Middle frontal gyrus (tissue), 1 donor: ENCODE measurements around the gene SIAH2.

Experiments used
- DNase-seq: peaks from one replicate; pipeline ENCODE4 v3.0.0-alpha.2; 2015; ENCODE audit warnings: low spot score; ENCODE audit errors: extremely low spot score

The SIAH2 gene

DNA sequence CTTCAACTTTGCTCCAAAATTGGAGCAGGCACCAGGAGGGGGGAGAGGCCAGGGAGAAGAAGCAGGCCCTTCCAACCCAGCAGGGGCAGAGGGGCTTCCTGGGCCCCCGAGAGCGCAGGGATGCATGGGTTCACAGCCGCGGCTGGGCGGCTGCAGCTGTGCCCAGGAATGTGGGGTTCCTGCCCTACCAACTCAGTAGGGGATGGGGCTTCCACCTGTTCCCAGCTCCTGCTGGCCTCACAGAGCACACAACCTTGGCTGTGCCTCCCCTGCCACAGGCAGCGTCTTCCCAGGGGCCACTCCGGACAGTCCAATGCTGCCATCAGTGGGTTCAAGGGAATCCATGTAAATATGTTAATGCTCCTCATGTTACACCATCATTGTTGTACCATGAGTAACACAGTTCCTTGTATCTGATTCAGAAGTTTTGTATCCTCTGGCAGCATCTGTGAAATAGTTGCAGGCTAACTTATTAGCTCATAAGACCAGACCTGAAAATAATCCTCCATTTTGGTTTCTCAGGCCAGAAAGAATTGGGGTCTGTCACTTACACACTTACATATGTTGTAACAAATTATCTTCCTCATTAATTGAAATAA lies 12.1 kb upstream of the SIAH2 start:
- no peak for DNase-seq

DNA sequence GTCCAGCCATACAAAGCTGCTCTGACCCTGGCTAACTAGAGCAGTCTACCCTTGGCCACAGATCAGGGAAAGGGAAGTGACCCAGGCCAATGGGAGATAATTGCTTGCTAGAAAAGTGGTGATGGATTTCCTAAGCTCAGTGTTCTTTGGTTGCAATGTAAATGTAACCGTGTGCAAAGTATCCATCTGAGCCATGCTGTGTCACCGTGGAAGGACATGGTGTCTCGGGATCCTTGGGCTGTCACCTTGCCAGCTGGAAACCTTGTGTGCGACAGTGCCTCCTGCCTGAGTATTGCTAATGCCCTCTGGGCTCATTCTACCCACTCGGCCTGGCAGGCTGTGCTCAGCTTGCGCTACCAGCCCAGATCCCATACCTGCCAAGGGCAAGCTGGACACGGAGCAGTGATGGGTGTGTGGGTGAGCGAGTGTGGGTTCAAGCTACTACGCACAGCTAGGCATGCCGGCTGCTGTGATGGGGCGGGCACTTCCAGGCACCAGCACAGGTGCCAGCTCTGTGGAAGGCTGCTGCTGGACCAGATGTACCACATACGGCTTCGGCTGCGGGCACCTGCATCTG lies 10.7 kb upstream of the SIAH2 start:
- DNase-seq: no peak

GRCh38 chr3:150771600-150771999 lies 8.6 kb upstream of the SIAH2 start:
- no peak for DNase-seq

GRCh38 chr3:150770681-150771080 lies 7.7 kb upstream of the SIAH2 start:
- no peak for DNase-seq

DNA sequence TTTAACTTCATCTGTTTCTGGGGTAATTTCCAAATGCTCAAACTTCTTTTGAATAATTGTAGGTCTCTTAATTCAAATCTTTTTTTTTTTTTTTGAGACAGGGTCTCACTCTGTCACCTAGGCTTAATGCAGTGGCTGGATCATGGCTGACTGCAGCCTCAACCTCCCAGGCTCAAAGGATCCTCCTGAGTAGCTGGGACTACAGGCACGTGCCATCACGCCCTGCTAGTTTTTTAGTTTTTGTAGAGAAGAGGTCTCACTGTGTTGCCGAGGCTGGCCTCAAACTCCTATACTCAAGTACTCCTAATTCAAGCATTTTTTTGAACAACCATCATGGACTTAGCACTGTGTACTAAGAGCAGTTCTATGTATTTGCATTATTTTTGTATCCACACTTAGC lies 3.8 kb upstream of the SIAH2 start:
- DNase-seq: no peak

- no peak for DNase-seq
These were observed 3.2 kb upstream of the SIAH2 start for GRCh38 chr3:150765949-150766720.

- DNase-seq: no peak
These were observed 2.0 kb upstream of the SIAH2 start for GRCh38 chr3:150764967-150765366.

GRCh38 chr3:150764566-150764965 lies 1.6 kb upstream of the SIAH2 start:
- no peak for DNase-seq

DNA sequence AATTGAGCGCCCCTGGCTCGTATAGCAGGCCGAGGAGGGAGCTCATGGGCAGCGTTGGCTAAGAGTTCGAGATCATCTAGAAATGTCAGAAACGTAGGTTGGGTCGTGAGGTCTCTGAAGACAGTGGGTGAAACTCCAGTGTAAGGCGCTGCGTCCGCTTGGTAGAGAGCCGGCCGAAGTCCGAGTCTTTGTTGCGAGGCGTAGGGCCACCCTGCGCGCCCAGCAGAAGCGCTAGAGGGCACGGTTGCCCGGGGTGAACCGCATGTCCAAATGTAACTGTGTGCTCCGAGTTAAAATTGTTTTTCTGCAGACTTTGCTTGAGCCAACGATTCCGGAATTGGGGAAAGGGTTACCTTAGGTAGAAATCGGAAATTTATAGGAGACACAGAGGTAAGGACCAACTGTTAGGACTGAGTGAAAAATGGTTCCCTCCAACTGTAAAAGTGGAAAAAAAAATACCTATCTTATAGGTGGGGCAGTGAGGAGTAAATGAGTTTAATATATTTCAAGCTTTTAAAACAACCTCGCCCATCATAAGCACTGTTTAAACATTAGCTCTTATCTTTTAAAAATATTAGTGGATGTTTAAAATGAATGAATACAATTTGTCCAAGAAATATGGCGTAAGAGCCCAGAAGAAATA lies 993 bp upstream of the SIAH2 start:
- DNase-seq: peak; percentile 23

- DNase-seq: no peak
These were observed 277 bp downstream of the SIAH2 start for GRCh38 chr3:150762662-150763121.

DNA sequence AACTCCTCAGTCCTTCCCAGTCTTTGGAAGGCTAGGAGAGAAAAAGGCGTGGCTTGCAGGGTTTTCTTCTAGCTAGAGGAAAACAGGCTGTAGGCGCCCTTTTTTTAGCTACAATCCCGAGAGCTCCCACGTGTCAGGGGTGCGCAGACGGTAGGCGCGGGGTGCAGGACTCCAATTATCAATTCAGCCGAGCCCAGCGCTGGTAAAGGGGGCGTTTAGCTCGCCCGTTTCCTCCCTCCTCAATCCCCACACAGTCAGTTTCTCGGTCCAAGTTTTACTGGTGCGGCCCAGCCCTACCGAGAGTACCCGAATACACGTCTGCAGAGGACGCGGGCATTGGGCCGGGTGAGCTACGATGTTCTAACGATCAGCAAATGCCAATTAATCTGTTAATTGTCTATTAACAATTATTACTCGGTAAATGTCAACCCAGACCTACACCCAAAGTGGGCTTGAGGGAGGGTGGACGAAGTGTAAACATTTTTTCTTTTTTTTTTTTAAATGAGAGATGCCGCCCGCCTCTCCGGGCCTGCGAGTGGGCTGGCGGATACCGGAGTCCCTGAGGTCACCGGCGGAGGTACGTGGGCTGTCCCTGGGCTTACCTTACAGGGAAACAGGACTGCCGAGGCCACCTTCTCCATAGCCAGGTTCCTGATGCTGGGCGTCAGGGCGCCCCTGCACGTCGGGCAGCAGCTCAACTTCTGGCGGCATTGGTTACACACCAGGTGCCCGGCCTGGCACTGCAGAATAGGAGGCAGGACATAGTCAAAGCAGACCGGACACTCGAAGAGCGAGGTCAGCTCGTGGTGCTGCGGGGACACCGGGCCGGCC lies 923 bp downstream of the SIAH2 start:
- DNase-seq: peak; percentile 17

DNA sequence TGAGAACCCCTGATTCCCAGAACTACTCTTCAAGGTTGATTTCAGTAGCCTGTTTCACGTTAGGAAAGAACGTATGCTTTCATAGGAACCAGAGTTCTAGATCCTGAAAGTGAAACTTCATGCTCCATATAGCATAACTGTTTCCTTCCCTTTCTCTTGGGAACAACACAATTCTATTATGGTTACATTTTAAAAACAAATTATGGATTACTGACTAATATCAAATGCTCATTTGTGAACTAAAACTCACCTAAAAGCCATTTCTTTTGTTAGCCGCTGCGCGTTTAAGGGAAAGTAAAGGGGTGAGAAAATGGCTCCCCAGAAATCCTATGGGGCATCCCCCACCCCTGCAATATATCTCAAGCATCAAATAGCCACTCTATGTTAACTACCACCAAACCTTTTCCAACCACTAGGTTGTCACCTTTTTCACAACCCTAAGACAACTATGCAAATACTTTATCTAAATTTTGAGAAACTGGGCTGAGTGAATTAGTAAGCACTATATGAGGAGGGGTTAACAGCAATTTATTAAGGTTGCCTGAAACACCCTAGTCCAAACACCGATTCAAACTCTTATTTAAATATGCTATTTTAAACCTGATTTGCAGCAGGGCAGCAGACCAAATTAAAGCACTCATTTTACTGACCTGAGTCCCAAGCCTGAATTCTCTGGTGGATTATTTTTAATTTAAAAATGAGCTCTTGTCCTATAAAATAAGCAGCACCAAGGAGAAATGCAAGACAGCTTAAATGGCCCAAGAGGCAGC lies 2.4 kb downstream of the SIAH2 start:
- DNase-seq: no peak

- DNase-seq: no peak
These were observed 3.0 kb downstream of the SIAH2 start for GRCh38 chr3:150759947-150760346.

GRCh38 chr3:150759319-150759718 lies 3.6 kb downstream of the SIAH2 start:
- DNase-seq: no peak

- DNase-seq: no peak
These were observed 5.2 kb downstream of the SIAH2 start for GRCh38 chr3:150757768-150758167.

GRCh38 chr3:150757364-150757763 lies 5.6 kb downstream of the SIAH2 start:
- DNase-seq: no peak

- no peak for DNase-seq
These were observed 6.4 kb downstream of the SIAH2 start for GRCh38 chr3:150756491-150757059.

GRCh38 chr3:150755902-150756301 lies 7.1 kb downstream of the SIAH2 start:
- no peak for DNase-seq

- DNase-seq: no peak
These were observed 8.1 kb downstream of the SIAH2 start for GRCh38 chr3:150754896-150755295.

GRCh38 chr3:150751781-150752263 lies 11.1 kb downstream of the SIAH2 start:
- DNase-seq: no peak
